Measurements from ENCODE around the gene RAB1B. TPM values are rescaled to one million over a fixed set of nuclear protein-coding genes. Genes with fewer than 3 reads are reported as not detected.

The RAB1B gene
- total RNA-seq, 1 experiment from 2014 or later = 85.1 TPM

DNA sequence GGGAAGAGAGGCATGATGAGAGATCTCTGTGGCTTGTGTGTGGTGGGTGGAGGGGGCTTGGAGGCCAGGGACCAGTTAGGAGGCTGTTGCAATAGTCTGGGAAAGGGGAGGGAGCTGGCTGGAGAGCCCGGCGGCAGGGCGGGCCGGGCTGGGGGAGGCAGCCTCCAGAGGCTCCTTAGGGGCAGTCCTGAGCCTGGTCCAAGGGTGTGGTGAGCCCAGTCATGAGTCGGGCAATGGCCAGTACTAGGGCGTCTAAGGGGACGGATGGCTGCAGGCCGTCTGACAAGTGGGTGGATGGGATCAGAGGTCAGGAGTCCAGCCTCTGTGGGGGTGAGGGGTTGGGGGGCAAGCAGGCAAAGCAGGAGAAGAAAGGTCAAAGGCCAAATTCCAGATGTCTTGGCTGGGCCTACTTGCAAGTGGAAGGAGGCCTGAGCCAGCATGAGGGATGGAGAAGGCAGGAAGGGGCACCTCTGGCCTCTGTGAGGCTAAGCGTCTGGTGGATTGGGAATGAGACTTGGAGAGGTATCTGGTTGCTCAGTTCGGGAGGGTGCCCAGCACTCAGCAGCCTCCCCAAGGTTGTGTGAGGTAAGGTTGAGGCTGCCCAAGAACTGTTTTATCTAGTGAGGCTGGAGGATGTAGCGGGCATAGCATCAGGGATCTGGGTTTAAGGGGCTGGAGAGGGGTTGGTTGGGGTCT, 54.4 kb downstream of the RAB1B start:
- in situ Hi-C loops (cut with HindIII; ENCODE audit: low pct_unique_long_range_greater_than_20kb, low sequenced_read_pairs) = no loop called here

GRCh38 chr11:66323684-66324083, 55.2 kb downstream of the RAB1B start:
- no peak for DNase-seq (ENCODE audit: low read depth, low spot score)
- in situ Hi-C loops (cut with HindIII; ENCODE audit: low pct_unique_long_range_greater_than_20kb, low sequenced_read_pairs) = no loop called here

More for the DNA sequence above, 54.4 kb downstream of the RAB1B start:
- no peak for DNase-seq (ENCODE audit: low read depth, low spot score)

GRCh38 chr11:66324664-66325063, 56.2 kb downstream of the RAB1B start:
- no peak for DNase-seq (ENCODE audit: low read depth, low spot score)
- in situ Hi-C loops (cut with HindIII; ENCODE audit: low pct_unique_long_range_greater_than_20kb, low sequenced_read_pairs) = no loop called here

DNA sequence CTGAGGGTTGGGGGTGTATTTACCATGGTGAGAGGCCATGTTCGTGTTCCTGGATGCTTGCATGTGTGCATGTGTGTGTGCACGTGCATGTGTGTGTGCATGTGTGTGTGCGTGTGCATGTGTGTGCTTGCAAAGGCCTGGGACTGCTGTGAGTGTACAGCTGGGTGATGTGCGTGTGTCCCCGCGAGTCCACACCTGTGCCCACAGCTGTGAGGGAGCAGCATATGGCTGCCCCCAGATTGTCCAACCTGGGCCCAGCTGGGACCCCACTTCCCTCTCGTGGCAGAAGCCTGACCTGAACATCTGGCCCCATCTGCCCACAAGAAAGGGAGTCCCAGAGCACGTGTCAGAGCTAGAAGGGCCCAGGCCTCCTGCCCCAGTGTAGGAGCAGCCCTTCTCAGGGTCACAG, 56.8 kb downstream of the RAB1B start:
- in situ Hi-C loops (cut with HindIII; ENCODE audit: low pct_unique_long_range_greater_than_20kb, low sequenced_read_pairs) = no loop called here
- DNase-seq (ENCODE audit: low read depth, low spot score) = no peak

- in situ Hi-C loops (cut with HindIII; ENCODE audit: low pct_unique_long_range_greater_than_20kb, low sequenced_read_pairs) = no loop called here
- no peak for DNase-seq (ENCODE audit: low read depth, low spot score)
Measured at GRCh38 chr11:66326261-66327111, 58.0 kb downstream of the RAB1B start.

Other genes starting within 250 kb of the RAB1B start
- gene CATSPER1, start 242.2 kb upstream of the RAB1B start, total RNA-seq (2014; rRNA removed; shearing (Covaris generic)) = 0.05 TPM in 1 of 2 replicates, not detected in the other
- not detected in 2 replicates for gene GAL3ST3, start 219.5 kb upstream of the RAB1B start, total RNA-seq (2014; rRNA removed; shearing (Covaris generic))
- gene SF3B2, start 216.3 kb upstream of the RAB1B start, total RNA-seq (2014; rRNA removed; shearing (Covaris generic)) = 103 and 118 TPM in 2 replicates
- 9.0 and 12.0 TPM in 2 replicates for gene PACS1, start 198.4 kb upstream of the RAB1B start, total RNA-seq (2014; rRNA removed; shearing (Covaris generic))
- 4.6 and 5.3 TPM in 2 replicates for gene KLC2, start 10.9 kb upstream of the RAB1B start, total RNA-seq (2014; rRNA removed; shearing (Covaris generic))
- 0.56 and 0.63 TPM in 2 replicates for gene CNIH2, start 9.5 kb downstream of the RAB1B start, total RNA-seq (2014; rRNA removed; shearing (Covaris generic))
- 178 and 183 TPM in 2 replicates for gene YIF1A, start 20.5 kb downstream of the RAB1B start, total RNA-seq (2014; rRNA removed; shearing (Covaris generic))
- gene TMEM151A, start 23.3 kb downstream of the RAB1B start, total RNA-seq (2014; rRNA removed; shearing (Covaris generic)) = 1.8 and 2.9 TPM in 2 replicates
- not detected in 2 replicates for gene CD248, start 48.4 kb downstream of the RAB1B start, total RNA-seq (2014; rRNA removed; shearing (Covaris generic))
- 12.1 and 12.2 TPM in 2 replicates for gene RIN1, start 67.8 kb downstream of the RAB1B start, total RNA-seq (2014; rRNA removed; shearing (Covaris generic))
- 70.2 and 70.5 TPM in 2 replicates for gene BRMS1, start 76.5 kb downstream of the RAB1B start, total RNA-seq (2014; rRNA removed; shearing (Covaris generic))
- gene B4GAT1, start 79.0 kb downstream of the RAB1B start, total RNA-seq (2014; rRNA removed; shearing (Covaris generic)) = 58.8 and 65.6 TPM in 2 replicates
- gene SLC29A2, start 103.1 kb downstream of the RAB1B start, total RNA-seq (2014; rRNA removed; shearing (Covaris generic)) = 0.63 and 2.0 TPM in 2 replicates
- gene NPAS4, start 152.4 kb downstream of the RAB1B start, total RNA-seq (2014; rRNA removed; shearing (Covaris generic)) = not detected in 2 replicates
- gene MRPL11, start 170.2 kb downstream of the RAB1B start, total RNA-seq (2014; rRNA removed; shearing (Covaris generic)) = 45.4 and 63.4 TPM in 2 replicates
- 7.4 and 8.1 TPM in 2 replicates for gene PELI3, start 198.3 kb downstream of the RAB1B start, total RNA-seq (2014; rRNA removed; shearing (Covaris generic))
- 40.9 and 43.5 TPM in 2 replicates for gene DPP3, start 211.8 kb downstream of the RAB1B start, total RNA-seq (2014; rRNA removed; shearing (Covaris generic))
- gene BBS1, start 242.0 kb downstream of the RAB1B start, total RNA-seq (2014; rRNA removed; shearing (Covaris generic)) = 6.3 and 9.1 TPM in 2 replicates